K562 (cell line): Measurements from ENCODE around the gene GABARAPL2. TPM values are rescaled to one million over a fixed set of nuclear protein-coding genes. Genes with fewer than 3 reads are reported as not detected.

Experiments used
- ATAC-seq: fragments of 200-7000 bp; cut with Tn5 transposase; 3 replicates; pipeline ENCODE4 v1.9.1; 2020; ENCODE audit warnings: moderate library complexity
- BruUV-seq: library from RNA; stranded (reverse); fragments of 400-500 nt; replicated peaks from 2 replicates; lab custom pipeline; 2021; lab: Mats Ljungman, UMichigan
- CTCF ChIA-PET: fragments of 300-600 bp; formaldehyde crosslinking; extraction: SDS; loops from one replicate; lab custom pipeline; 2021; ENCODE audit warnings: low intra/inter-chr PET ratio; lab: Yijun Ruan, JAX
- POLR2A ChIA-PET: fragments of 300-600, 350-650 bp; sonication (Branson Sonifier 250); formaldehyde crosslinking; extraction: SDS; loops from one replicate; lab custom pipeline; 2021; ENCODE audit warnings: antibody characterized with exemption, inconsistent platforms; lab: Yijun Ruan, JAX
- DNase-seq, 4 experiments: peaks; one replicate each; pipeline versions ENCODE4 v3.0.0 to v3.0.0-alpha.2; 2011 to 2018; ENCODE audit warnings: low spot score in 3 of 4, mixed read lengths in 3 of 4; ENCODE audit errors: extremely low read depth in 1 of 4
- FAIRE-seq: peaks from 2 replicates; lab custom pipeline; 2011; peaks lifted over from hg19 to GRCh38; lab: Jason Lieb, UNC
- H2AFZ ChIP-seq: 2 replicates; pipeline ENCODE4 v1.6.0; 2011; ENCODE audit warnings: low read depth, low read length, control low read depth, inconsistent platforms
- H3K27ac ChIP-seq: fragments of 200-600 bp; 3 replicates; pipeline ENCODE4 v1.8.0; 2011; ENCODE audit warnings: low read depth, mild to moderate bottlenecking, control low read depth, inconsistent platforms, low read length, moderate library complexity, mixed read lengths; ENCODE audit errors: extremely low read depth
- H3K27me3 ChIP-seq, 2 experiments: fragments of 300-600 bp in 1 of 2; 2 replicates in 1 of 2; 3 replicates in 1 of 2; pipeline versions ENCODE4 v1.6.0 to v1.8.0; 2011; ENCODE audit warnings: inconsistent platforms in 2 of 2, low read length in 2 of 2, mild to moderate bottlenecking in 1 of 2, mixed read lengths in 1 of 2, moderate library complexity in 1 of 2; ENCODE audit not compliant: control insufficient read depth in 2 of 2, insufficient read depth in 2 of 2
- H3K36me3 ChIP-seq: fragments of 300-600 bp; 3 replicates; pipeline ENCODE4 v1.8.0; 2011; ENCODE audit warnings: mild to moderate bottlenecking, low read length, inconsistent platforms; ENCODE audit not compliant: control insufficient read depth, insufficient read depth
- H3K4me1 ChIP-seq, 2 experiments: fragments of 200-600 bp in 1 of 2; replicated peaks in 1 of 2; 2 replicates in 1 of 2; 3 replicates in 1 of 2; pipeline versions ENCODE4 v1.5.1 to v1.8.0; 2011; ENCODE audit warnings: inconsistent platforms in 2 of 2, low read length in 2 of 2, mild to moderate bottlenecking in 1 of 2, mixed read lengths in 1 of 2, moderate library complexity in 1 of 2; ENCODE audit not compliant: control insufficient read depth in 2 of 2, insufficient read depth in 2 of 2
- H3K4me2 ChIP-seq: 2 replicates; pipeline ENCODE4 v1.6.1; 2011; ENCODE audit warnings: low read length, control low read depth, inconsistent platforms, mixed read lengths; ENCODE audit not compliant: insufficient read depth
- H3K4me3 ChIP-seq: fragments of 200-600 bp; sonication (generic), shearing (Covaris generic); 2 replicates; pipeline ENCODE4 v1.5.1; 2016; ENCODE audit warnings: control low read depth, inconsistent platforms
- H3K79me2 ChIP-seq: fragments of 200-600 bp; 3 replicates; pipeline ENCODE4 v1.8.0; 2011; ENCODE audit warnings: low read length, inconsistent platforms; ENCODE audit not compliant: control insufficient read depth, insufficient read depth
- H3K9ac ChIP-seq, 2 experiments: 2 replicates each; pipeline versions ENCODE4 v1.6.0 to v1.6.1; 2011; ENCODE audit warnings: low read depth in 2 of 2, low read length in 2 of 2, control low read depth in 1 of 2, inconsistent platforms in 1 of 2, mild to moderate bottlenecking in 1 of 2, mixed read lengths in 1 of 2; ENCODE audit not compliant: insufficient read depth in 1 of 2
- H3K9me1 ChIP-seq: one replicate; pipeline ENCODE4 v1.6.0; 2011; ENCODE audit warnings: inconsistent platforms, mild to moderate bottlenecking, low read length, moderate library complexity; ENCODE audit not compliant: control insufficient read depth, insufficient read depth
- H3K9me3 ChIP-seq: replicated peaks from 2 replicates; pipeline ENCODE4 v1.5.1; 2011; ENCODE audit warnings: low read depth, low read length, inconsistent platforms; ENCODE audit not compliant: control insufficient read depth, insufficient read depth
- H4K20me1 ChIP-seq: replicated peaks from 2 replicates; pipeline ENCODE4 v1.6.1; 2011; ENCODE audit warnings: low read length, inconsistent platforms, mixed read lengths; ENCODE audit not compliant: control insufficient read depth, insufficient read depth
- CBX2 ChIP-seq: fragments of 200-600 bp; sonication (generic); IDR thresholded peaks from one replicate; pipeline ENCODE4 v1.6.1; 2012; ENCODE audit warnings: mild to moderate bottlenecking, low read length, inconsistent platforms; ENCODE audit not compliant: insufficient read depth, poor library complexity, severe bottlenecking
- FUS ChIP-seq: fragments of 200-400 bp; formaldehyde crosslinking; optimal IDR thresholded peaks from 2 replicates; pipeline ENCODE3; 2017; ENCODE audit warnings: low read depth, low read length
- MEIS2 ChIP-seq: fragments of 450-650 bp; IDR thresholded peaks from 2 replicates; pipeline ENCODE4 v1.6.1; 2014; ENCODE audit warnings: mild to moderate bottlenecking; ENCODE audit not compliant: partially characterized antibody
- RBM22 ChIP-seq: fragments of 200-400 bp; formaldehyde crosslinking; IDR thresholded peaks from 2 replicates; pipeline ENCODE4 v1.6.1; 2018; ENCODE audit warnings: low read length, low read depth; ENCODE audit not compliant: poor library complexity, severe bottlenecking
- RBM34 ChIP-seq: fragments of 200-400 bp; formaldehyde crosslinking; IDR thresholded peaks from 2 replicates; pipeline ENCODE4 v1.6.1; 2018; ENCODE audit warnings: low read length, borderline replicate concordance; ENCODE audit not compliant: insufficient read depth
- SAFB2 ChIP-seq: fragments of 200-400 bp; formaldehyde crosslinking; IDR thresholded peaks from 2 replicates; pipeline ENCODE4 v1.6.1; 2018; ENCODE audit warnings: borderline replicate concordance, low read length, low read depth, moderate library complexity; ENCODE audit not compliant: severe bottlenecking
- WGBS: fragments of 100-300 bp; shearing (Covaris generic); methylation state at CpG from one replicate; pipeline ENCODE4 v1.1.6; 2016; ENCODE audit warnings: low coverage, mixed read lengths; ENCODE audit not compliant: insufficient coverage; ENCODE audit errors: missing lambda C conversion rate; 5-methylcytosine and 5-hydroxymethylcytosine counted together
- in situ Hi-C: fragments of 300-500 bp; cut with MboI; formaldehyde crosslinking; loops from 4 replicates; pipeline ENCODE4 v1.15.0; 2018; ENCODE audit warnings: inconsistent platforms, mixed read lengths
- intact Hi-C: fragments of 100-400 bp; cut with micrococcal nuclease; formaldehyde crosslinking; loops from 2 replicates; pipeline ENCODE4 v1.14.2; 2022
- polyA plus RNA-seq, 8 experiments: library from polyadenylated mRNA; depleted of rRNA in 4 of 8; stranded (reverse) in 5 of 8; unstranded in 3 of 8; fragments of >200 nt; fragmentation: Nextera tagmentation in 2 of 8; fragmentation: Illumina TruSeq in 1 of 8; extraction: Ambion mirVana in 2 of 8; extraction: Trizol in 1 of 8; gene quantifications; 2 replicates each; pipeline versions ENCODE4 v1.2.1 to v1.2.3, GENCODE V29; 2011 to 2014; ENCODE audit warnings: inconsistent platforms in 1 of 8, missing spikeins in 1 of 8
- total RNA-seq, 7 experiments: library from RNA; depleted of rRNA in 6 of 7; stranded (reverse); fragments of >200 nt in 6 of 7; fragmentation: Illumina TruSeq in 2 of 7; extraction: Trizol in 2 of 7; gene quantifications; 2 replicates each; pipeline versions ENCODE4 v1.2.1 to v1.2.3, GENCODE V29; 2011 to 2021; ENCODE audit warnings: low replicate concordance in 1 of 7

Gene GABARAPL2
- total and polyA plus RNA-seq, 9 of the 15 experiments (the other 6 are each of a cell fraction or from before 2014, with no cell fraction given): 42.1 to 288 (median 91.8) TPM

- no TSS peak for BruUV-seq
- no peak for ATAC-seq
- H3K9me3 ChIP-seq: no peaks in the 10 kb centered on the region
- H2AFZ ChIP-seq: no peak overlapping the region
- WGBS: 79% methylated on average over 3 of the region's 3 CpGs
- in situ Hi-C loops (no loop called here), intact Hi-C loops (no loop called here)
- H3K9me1 ChIP-seq: no peaks in the 10 kb centered on the region
- H3K79me2 ChIP-seq: no peaks in the 10 kb centered on the region
- POLR2A ChIA-PET: interaction anchor here (0.6 to 1.8 kb wide), 6 partner anchors 8 to 63 kb away, joined by 3 to 8 read pairs (median 4); no protein-coding TSS in a partner anchor
- peaks cover 11 to 24% of the 10 kb centered on the region in 2 experiments; a peak in 4 of 5 replicates for H3K4me1 ChIP-seq
- no peaks in the 10 kb centered on the region for H3K27me3 ChIP-seq
- peaks cover 3% of the 10 kb centered on the region; the same call in 1 of the 3 replicates for H3K36me3 ChIP-seq
- H3K9ac ChIP-seq: peak overlapping the region in 1 of 2 experiments; percentile 10; a peak in 1 of 4 replicates
- no peak overlapping the region for H3K4me3 ChIP-seq
- H3K4me2 ChIP-seq: no peak overlapping the region
- H4K20me1 ChIP-seq: no peaks in the 10 kb centered on the region
- no peak for TF ChIP-seq MEIS2
- TF ChIP-seq FUS: no peak
- no peak for TF ChIP-seq RBM34
- no peak for TF ChIP-seq CBX2
- TF ChIP-seq RBM22: no peak
- TF ChIP-seq SAFB2: no peak
- TF ChIP-seq, all 486 proteins: peak for 0
- FAIRE-seq (no peak), DNase-seq (no peak)
- no peak overlapping the region for H3K27ac ChIP-seq
- CTCF ChIA-PET: no interaction called here
These were observed 23.1 kb downstream of the GABARAPL2 start for GRCh38 chr16:75589306-75589705.
